GM12878 (cell line): ENCODE results near the gene FAM234A.

Experiments
- BCL3 ChIP-seq: IDR thresholded peaks from 2 replicates; pipeline ENCODE4 v1.6.1; 2011; ENCODE audit warnings: borderline replicate concordance, low read depth, mild to moderate bottlenecking, moderate library complexity, low read length; ENCODE audit not compliant: insufficient read depth, poor library complexity, severe bottlenecking
- CEBPB ChIP-seq, 2 experiments: fragments of 150-350 bp in 1 of 2; IDR thresholded peaks; 2 replicates each; pipeline ENCODE4 v1.6.1; 2012 to 2014; ENCODE audit warnings: low read depth in 2 of 2, low read length in 2 of 2, borderline replicate concordance in 1 of 2, inconsistent platforms in 1 of 2
- CHD4 ChIP-seq: fragments of 200-600 bp; sonication (generic); IDR thresholded peaks from 2 replicates; pipeline ENCODE4 v1.6.1; 2016; ENCODE audit warnings: mild to moderate bottlenecking
- ESRRA ChIP-seq: IDR thresholded peaks from 2 replicates; pipeline ENCODE4 v1.6.1; 2012; ENCODE audit warnings: mild to moderate bottlenecking, low read length, improper control_type of control experiment
- EZH2 ChIP-seq: IDR thresholded peaks from 2 replicates; pipeline ENCODE4 v1.6.1; 2012; ENCODE audit warnings: low read depth, mild to moderate bottlenecking, control low read depth, inconsistent platforms, low read length, borderline replicate concordance; ENCODE audit not compliant: control insufficient read depth
- FOXM1 ChIP-seq: IDR thresholded peaks from 2 replicates; pipeline ENCODE4 v1.6.1; 2012; ENCODE audit warnings: low read depth, mild to moderate bottlenecking, inconsistent platforms, low read length, moderate library complexity
- JUND ChIP-seq: IDR thresholded peaks from 2 replicates; pipeline ENCODE4 v1.6.1; 2012; ENCODE audit warnings: low read depth, mild to moderate bottlenecking, low read length, improper control_type of control experiment, moderate library complexity
- POLR2AphosphoS5 ChIP-seq: IDR thresholded peaks from 2 replicates; pipeline ENCODE4 v1.6.1; 2011; ENCODE audit warnings: mild to moderate bottlenecking, low read length, inconsistent platforms
- RAD21 ChIP-seq: IDR thresholded peaks from 2 replicates; pipeline ENCODE4 v1.6.1; 2011; ENCODE audit warnings: mild to moderate bottlenecking, low read depth, low read length, moderate library complexity; ENCODE audit not compliant: insufficient read depth
- SUZ12 ChIP-seq: fragments of 200-600 bp; sonication (generic); IDR thresholded peaks from one replicate; pipeline ENCODE4 v1.6.1; 2018; ENCODE audit warnings: antibody characterized with exemption, mild to moderate bottlenecking; ENCODE audit not compliant: unreplicated experiment
- ZNF24 ChIP-seq: fragments of 450-650 bp; IDR thresholded peaks from 2 replicates; pipeline ENCODE4 v1.6.1; 2017; ENCODE audit warnings: antibody characterized with exemption, mild to moderate bottlenecking
- ZNF274 ChIP-seq: IDR thresholded peaks from one replicate; pipeline ENCODE4 v1.8.0; 2011; ENCODE audit not compliant: insufficient read length, insufficient read depth
- ZNF384 ChIP-seq: IDR thresholded peaks from 2 replicates; pipeline ENCODE4 v1.6.1; 2012; ENCODE audit warnings: low read depth, mild to moderate bottlenecking, low read length, improper control_type of control experiment, borderline replicate concordance
- TF ChIP-seq, protein P1 (sequence below), 3 experiments: IDR thresholded peaks in 2 of 3; conservative IDR thresholded peaks in 1 of 3; 2 replicates each; pipeline ENCODE4 v1.5.1; 2011; ENCODE audit warnings: low read depth in 3 of 3, low read length in 3 of 3, mild to moderate bottlenecking in 3 of 3, control low read depth in 2 of 3, moderate library complexity in 2 of 3, inconsistent platforms in 1 of 3, mixed read lengths in 1 of 3; ENCODE audit not compliant: control insufficient read depth in 2 of 3, insufficient read depth in 1 of 3; ENCODE audit errors: extremely low read depth in 1 of 3

DNA sequence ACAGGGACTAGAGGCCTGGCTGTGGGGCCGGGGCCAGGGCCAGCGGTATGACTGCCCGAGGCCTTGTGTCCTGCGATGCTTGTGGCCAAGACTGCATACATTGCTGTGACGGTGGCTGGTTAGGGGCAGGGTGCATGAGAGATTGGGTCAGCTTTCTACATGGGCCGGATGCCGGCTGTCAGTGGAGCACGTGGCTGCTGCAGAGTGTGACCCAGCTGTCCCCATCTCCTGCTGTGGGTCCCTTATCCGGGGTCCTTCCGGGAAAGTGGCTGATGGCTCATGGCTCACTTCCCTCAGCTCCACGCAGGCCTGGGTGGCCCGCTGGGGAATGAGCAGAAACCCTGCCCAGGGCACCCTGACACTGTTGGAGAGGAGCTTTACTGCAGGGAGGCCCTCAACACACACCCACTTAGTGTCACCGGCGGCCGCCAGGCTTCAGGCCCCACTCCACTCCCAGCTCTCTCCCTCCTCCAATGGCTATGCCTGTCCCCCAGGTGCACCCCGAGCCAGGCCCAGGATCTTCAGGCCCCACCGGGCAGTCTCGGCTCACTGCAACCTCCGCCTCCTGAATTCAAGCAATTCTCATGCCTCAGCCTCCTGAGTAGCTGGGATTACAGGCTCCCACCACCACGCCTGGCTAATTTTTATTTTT, 41.9 kb downstream of the FAM234A start:
- no peak for TF ChIP-seq SUZ12
- TF ChIP-seq JUND: no peak
- TF ChIP-seq, protein P1, sequence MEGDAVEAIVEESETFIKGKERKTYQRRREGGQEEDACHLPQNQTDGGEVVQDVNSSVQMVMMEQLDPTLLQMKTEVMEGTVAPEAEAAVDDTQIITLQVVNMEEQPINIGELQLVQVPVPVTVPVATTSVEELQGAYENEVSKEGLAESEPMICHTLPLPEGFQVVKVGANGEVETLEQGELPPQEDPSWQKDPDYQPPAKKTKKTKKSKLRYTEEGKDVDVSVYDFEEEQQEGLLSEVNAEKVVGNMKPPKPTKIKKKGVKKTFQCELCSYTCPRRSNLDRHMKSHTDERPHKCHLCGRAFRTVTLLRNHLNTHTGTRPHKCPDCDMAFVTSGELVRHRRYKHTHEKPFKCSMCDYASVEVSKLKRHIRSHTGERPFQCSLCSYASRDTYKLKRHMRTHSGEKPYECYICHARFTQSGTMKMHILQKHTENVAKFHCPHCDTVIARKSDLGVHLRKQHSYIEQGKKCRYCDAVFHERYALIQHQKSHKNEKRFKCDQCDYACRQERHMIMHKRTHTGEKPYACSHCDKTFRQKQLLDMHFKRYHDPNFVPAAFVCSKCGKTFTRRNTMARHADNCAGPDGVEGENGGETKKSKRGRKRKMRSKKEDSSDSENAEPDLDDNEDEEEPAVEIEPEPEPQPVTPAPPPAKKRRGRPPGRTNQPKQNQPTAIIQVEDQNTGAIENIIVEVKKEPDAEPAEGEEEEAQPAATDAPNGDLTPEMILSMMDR (IDR thresholded peaks at IDR 0.05 in 2 of 3, conservative IDR thresholded peaks at IDR 0.05 in 1 of 3; ENCODE audit: control insufficient read depth in 2 of 3, extremely low read depth in 1 of 3, insufficient read depth in 1 of 3, low read depth in 3 of 3, low read length in 3 of 3): no peak
- TF ChIP-seq ZNF24: no peak
- no peak for TF ChIP-seq BCL3
- no peak for TF ChIP-seq CEBPB (IDR thresholded peaks at IDR 0.05; ENCODE audit: borderline replicate concordance in 1 of 2, low read depth in 2 of 2, low read length in 2 of 2)
- no peak for TF ChIP-seq EZH2
- TF ChIP-seq ESRRA: no peak
- TF ChIP-seq CHD4: no peak
- no peak for TF ChIP-seq POLR2AphosphoS5
- no peak for TF ChIP-seq RAD21
- TF ChIP-seq ZNF384: no peak
- TF ChIP-seq ZNF274: no peak
- no peak for TF ChIP-seq FOXM1
